K562 (cell line): ENCODE data around the gene KIF26A. TPM values are rescaled to one million over a fixed set of nuclear protein-coding genes. Genes with fewer than 3 reads are reported as not detected.

Experiments used
- ATAC-seq: fragments of 200-7000 bp; cut with Tn5 transposase; 3 replicates; pipeline ENCODE4 v1.9.1; 2020; ENCODE audit warnings: moderate library complexity
- BruUV-seq: library from RNA; stranded (reverse); fragments of 400-500 nt; replicated peaks from 2 replicates; lab custom pipeline; 2021; lab: Mats Ljungman, UMichigan
- CTCF ChIA-PET: fragments of 300-600 bp; formaldehyde crosslinking; extraction: SDS; loops from one replicate; lab custom pipeline; 2021; ENCODE audit warnings: low intra/inter-chr PET ratio; lab: Yijun Ruan, JAX
- POLR2A ChIA-PET: fragments of 300-600, 350-650 bp; sonication (Branson Sonifier 250); formaldehyde crosslinking; extraction: SDS; loops from one replicate; lab custom pipeline; 2021; ENCODE audit warnings: antibody characterized with exemption, inconsistent platforms; lab: Yijun Ruan, JAX
- DNase-seq, 4 experiments: peaks; one replicate each; pipeline versions ENCODE4 v3.0.0 to v3.0.0-alpha.2; 2011 to 2018; ENCODE audit warnings: low spot score in 3 of 4, mixed read lengths in 3 of 4; ENCODE audit errors: extremely low read depth in 1 of 4
- FAIRE-seq: peaks from 2 replicates; lab custom pipeline; 2011; peaks lifted over from hg19 to GRCh38; lab: Jason Lieb, UNC
- H2AFZ ChIP-seq: 2 replicates; pipeline ENCODE4 v1.6.0; 2011; ENCODE audit warnings: low read depth, low read length, control low read depth, inconsistent platforms
- H3K27ac ChIP-seq: fragments of 200-600 bp; 3 replicates; pipeline ENCODE4 v1.8.0; 2011; ENCODE audit warnings: low read depth, mild to moderate bottlenecking, control low read depth, inconsistent platforms, low read length, moderate library complexity, mixed read lengths; ENCODE audit errors: extremely low read depth
- H3K27me3 ChIP-seq, 2 experiments: fragments of 300-600 bp in 1 of 2; 2 replicates in 1 of 2; 3 replicates in 1 of 2; pipeline versions ENCODE4 v1.6.0 to v1.8.0; 2011; ENCODE audit warnings: inconsistent platforms in 2 of 2, low read length in 2 of 2, mild to moderate bottlenecking in 1 of 2, mixed read lengths in 1 of 2, moderate library complexity in 1 of 2; ENCODE audit not compliant: control insufficient read depth in 2 of 2, insufficient read depth in 2 of 2
- H3K36me3 ChIP-seq: fragments of 300-600 bp; 3 replicates; pipeline ENCODE4 v1.8.0; 2011; ENCODE audit warnings: mild to moderate bottlenecking, low read length, inconsistent platforms; ENCODE audit not compliant: control insufficient read depth, insufficient read depth
- H3K4me1 ChIP-seq, 2 experiments: fragments of 200-600 bp in 1 of 2; replicated peaks in 1 of 2; 2 replicates in 1 of 2; 3 replicates in 1 of 2; pipeline versions ENCODE4 v1.5.1 to v1.8.0; 2011; ENCODE audit warnings: inconsistent platforms in 2 of 2, low read length in 2 of 2, mild to moderate bottlenecking in 1 of 2, mixed read lengths in 1 of 2, moderate library complexity in 1 of 2; ENCODE audit not compliant: control insufficient read depth in 2 of 2, insufficient read depth in 2 of 2
- H3K4me2 ChIP-seq: 2 replicates; pipeline ENCODE4 v1.6.1; 2011; ENCODE audit warnings: low read length, control low read depth, inconsistent platforms, mixed read lengths; ENCODE audit not compliant: insufficient read depth
- H3K4me3 ChIP-seq: fragments of 200-600 bp; sonication (generic), shearing (Covaris generic); 2 replicates; pipeline ENCODE4 v1.5.1; 2016; ENCODE audit warnings: control low read depth, inconsistent platforms
- H3K79me2 ChIP-seq: fragments of 200-600 bp; 3 replicates; pipeline ENCODE4 v1.8.0; 2011; ENCODE audit warnings: low read length, inconsistent platforms; ENCODE audit not compliant: control insufficient read depth, insufficient read depth
- H3K9ac ChIP-seq, 2 experiments: 2 replicates each; pipeline versions ENCODE4 v1.6.0 to v1.6.1; 2011; ENCODE audit warnings: low read depth in 2 of 2, low read length in 2 of 2, control low read depth in 1 of 2, inconsistent platforms in 1 of 2, mild to moderate bottlenecking in 1 of 2, mixed read lengths in 1 of 2; ENCODE audit not compliant: insufficient read depth in 1 of 2
- H3K9me1 ChIP-seq: one replicate; pipeline ENCODE4 v1.6.0; 2011; ENCODE audit warnings: inconsistent platforms, mild to moderate bottlenecking, low read length, moderate library complexity; ENCODE audit not compliant: control insufficient read depth, insufficient read depth
- H3K9me3 ChIP-seq: replicated peaks from 2 replicates; pipeline ENCODE4 v1.5.1; 2011; ENCODE audit warnings: low read depth, low read length, inconsistent platforms; ENCODE audit not compliant: control insufficient read depth, insufficient read depth
- H4K20me1 ChIP-seq: replicated peaks from 2 replicates; pipeline ENCODE4 v1.6.1; 2011; ENCODE audit warnings: low read length, inconsistent platforms, mixed read lengths; ENCODE audit not compliant: control insufficient read depth, insufficient read depth
- FOXP4 ChIP-seq: sonication (generic); formaldehyde crosslinking; IDR thresholded peaks from 2 replicates; pipeline ENCODE4 v1.8.0; 2022; ENCODE audit warnings: mild to moderate bottlenecking, missing genetic modification reagents, borderline replicate concordance
- PRPF4 ChIP-seq: fragments of 200-400 bp; formaldehyde crosslinking; IDR thresholded peaks from one replicate; pipeline ENCODE4 v1.6.1; 2017; ENCODE audit warnings: low read length, low read depth, mild to moderate bottlenecking; ENCODE audit not compliant: insufficient read depth, poor library complexity, severe bottlenecking
- RAD21 ChIP-seq, 2 experiments: fragments of 250-450 bp in 1 of 2; fragments of 450-650 bp in 1 of 2; sonication (Bioruptor Pico) in 1 of 2; formaldehyde crosslinking in 1 of 2; IDR thresholded peaks in 1 of 2; conservative IDR thresholded peaks in 1 of 2; 2 replicates each; pipeline versions ENCODE4 v1.4.0 to v1.8.0; 2020 to 2022; ENCODE audit warnings: mild to moderate bottlenecking in 2 of 2, moderate library complexity in 1 of 2
- SMARCA4 ChIP-seq: fragments of 450-650 bp; IDR thresholded peaks from 2 replicates; pipeline ENCODE4 v1.6.1; 2016
- ZNF766 ChIP-seq: fragments of 200-800 bp; sonication (Bioruptor generic); conservative IDR thresholded peaks from 2 replicates; pipeline ENCODE4 v1.6.1; 2016; ENCODE audit warnings: missing genetic modification characterization, missing compliant biosample characterization
- WGBS: fragments of 100-300 bp; shearing (Covaris generic); methylation state at CpG from one replicate; pipeline ENCODE4 v1.1.6; 2016; ENCODE audit warnings: low coverage, mixed read lengths; ENCODE audit not compliant: insufficient coverage; ENCODE audit errors: missing lambda C conversion rate; 5-methylcytosine and 5-hydroxymethylcytosine counted together
- in situ Hi-C: fragments of 300-500 bp; cut with MboI; formaldehyde crosslinking; loops from 4 replicates; pipeline ENCODE4 v1.15.0; 2018; ENCODE audit warnings: inconsistent platforms, mixed read lengths
- intact Hi-C: fragments of 100-400 bp; cut with micrococcal nuclease; formaldehyde crosslinking; loops from 2 replicates; pipeline ENCODE4 v1.14.2; 2022
- polyA plus RNA-seq, 8 experiments: library from polyadenylated mRNA; depleted of rRNA in 4 of 8; stranded (reverse) in 5 of 8; unstranded in 3 of 8; fragments of >200 nt; fragmentation: Nextera tagmentation in 2 of 8; fragmentation: Illumina TruSeq in 1 of 8; extraction: Ambion mirVana in 2 of 8; extraction: Trizol in 1 of 8; gene quantifications; 2 replicates each; pipeline versions ENCODE4 v1.2.1 to v1.2.3, GENCODE V29; 2011 to 2014; ENCODE audit warnings: inconsistent platforms in 1 of 8, missing spikeins in 1 of 8
- total RNA-seq, 7 experiments: library from RNA; depleted of rRNA in 6 of 7; stranded (reverse); fragments of >200 nt in 6 of 7; fragmentation: Illumina TruSeq in 2 of 7; extraction: Trizol in 2 of 7; gene quantifications; 2 replicates each; pipeline versions ENCODE4 v1.2.1 to v1.2.3, GENCODE V29; 2011 to 2021; ENCODE audit warnings: low replicate concordance in 1 of 7

The KIF26A gene
- total and polyA plus RNA-seq, 9 of the 15 experiments (the other 6 are each of a cell fraction or from before 2014, with no cell fraction given) = 0.04 TPM; not detected in 8

- TF ChIP-seq ZNF766 (no peak), FOXP4 (CRISPR knock-in tag) (no peak)
Observed at GRCh38 chr14:104168603-104169002, 30.2 kb downstream of the KIF26A start (continued).

DNA sequence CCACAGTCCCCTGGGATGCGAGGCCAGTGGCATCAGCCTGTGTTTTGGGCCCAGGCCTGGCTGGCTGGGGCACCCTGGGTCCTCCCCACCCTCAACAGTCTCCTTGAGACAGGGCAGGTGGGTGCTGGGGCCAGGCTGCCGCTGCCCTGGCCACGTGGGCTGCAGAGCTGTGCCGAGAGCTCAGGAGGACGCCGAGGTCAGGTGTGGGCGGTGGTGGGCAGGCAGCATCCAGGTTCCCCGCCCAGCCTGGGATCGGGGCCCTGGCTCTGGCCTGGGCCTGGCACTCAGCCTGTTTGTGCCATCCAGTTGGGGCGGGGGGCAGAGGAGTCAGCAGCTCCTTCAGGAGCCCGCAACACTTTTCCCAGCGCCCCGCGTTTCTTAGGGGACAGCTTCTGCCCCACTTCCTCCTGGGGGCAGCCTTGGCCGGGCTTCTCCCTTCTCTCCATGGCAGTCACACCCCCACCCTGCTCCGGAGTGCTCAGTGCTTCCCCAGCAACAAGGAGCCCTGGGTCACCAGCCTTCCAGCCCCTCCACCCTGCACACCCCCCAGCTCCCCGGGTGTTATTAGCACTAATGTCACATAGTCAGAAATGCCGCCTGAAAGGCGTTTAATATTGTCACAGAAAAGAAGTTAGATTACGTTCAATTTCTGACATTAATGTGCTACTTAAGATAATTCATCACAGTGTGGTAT is 30.8 kb downstream of the KIF26A start:
- no peaks in the 10 kb centered on the region for H3K36me3 ChIP-seq
- ATAC-seq (no peak; the same call in 2 of the 3 replicates), DNase-seq (no peak), FAIRE-seq (no peak)
- H3K27ac ChIP-seq = no peak overlapping the region
- CTCF ChIA-PET = no interaction called here
- H3K9me3 ChIP-seq = no peaks in the 10 kb centered on the region
- no peak overlapping the region for H2AFZ ChIP-seq
- 13% methylated on average over 14 of the region's 20 CpGs for WGBS
- H3K4me2 ChIP-seq = no peak overlapping the region
- intact Hi-C loops (no loop called here), in situ Hi-C loops (no loop called here)
- BruUV-seq = no TSS peak
- POLR2A ChIA-PET = interaction anchor here (0.6 to 0.9 kb wide), 2 partner anchors 150 to 341 kb away, joined by 3 read pairs; no protein-coding TSS in a partner anchor
- H3K27me3 ChIP-seq = peaks cover 0 to 47% of the 10 kb centered on the region in 2 experiments; a peak in 4 of 5 replicates
- H3K9me1 ChIP-seq = no peaks in the 10 kb centered on the region
- no peak overlapping the region for H3K4me3 ChIP-seq
- H3K4me1 ChIP-seq = peaks cover 0 to 7% of the 10 kb centered on the region in 2 experiments; a peak in 1 of 5 replicates
- H3K9ac ChIP-seq = no peak overlapping the region
- peaks cover 11% of the 10 kb centered on the region; the same call in 1 of the 2 replicates for H4K20me1 ChIP-seq
- no peaks in the 10 kb centered on the region for H3K79me2 ChIP-seq
- TF ChIP-seq SMARCA4 (no peak), RAD21 (CRISPR knock-in tag; conservative IDR thresholded peaks at IDR 0.05 in 1 of 2, IDR thresholded peaks at IDR 0.05 in 1 of 2) (0 out of 4 replicates have a peak, but pooled peaks of 1 of the 2 experiments have one; percentile 13), PRPF4 (no peak)
